Kidney capillary endothelial cell (primary cell): Measurements from ENCODE around the gene HLA-B.
"Not testable (repeated sequence)": the region's sequence is repeated elsewhere in the genome, so short reads cannot be mapped to it uniquely, and the experiment has no call there.

Source experiments
- DNase-seq: peaks from one replicate; pipeline ENCODE4 v3.0.0-alpha.2; 2018; ENCODE audit warnings: low spot score

Gene HLA-B

DNA sequence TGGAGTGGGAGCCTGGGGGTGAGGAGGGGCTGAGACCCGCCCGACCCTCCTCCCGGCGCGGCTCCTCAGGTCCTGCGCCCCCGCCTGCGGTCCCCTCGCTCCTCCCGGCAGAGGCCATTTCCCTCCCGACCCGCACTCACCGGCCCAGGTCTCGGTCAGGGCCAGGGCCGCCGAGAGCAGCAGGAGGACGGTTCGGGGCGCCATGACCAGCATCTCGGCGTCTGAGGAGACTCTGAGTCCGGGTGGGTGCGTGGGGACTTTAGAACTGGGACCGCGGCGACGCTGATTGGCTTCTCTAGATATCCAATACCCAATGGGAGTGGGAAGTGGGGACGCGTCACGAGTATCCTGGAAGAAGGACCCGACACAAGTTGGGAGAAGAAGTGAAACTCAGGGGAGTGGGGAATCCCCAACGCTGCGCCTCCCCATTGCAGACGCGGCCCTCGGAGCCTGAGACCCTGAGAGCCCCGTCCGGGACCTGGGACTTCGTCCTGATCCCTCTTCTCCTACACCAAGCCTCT lies at the start of gene HLA-B:
Gene HLA-B (minus strand): TSS at position 234 of the 521 bp plus-strand sequence. CDS start 21 bp downstream, at position 213.
- peak; percentile 55 for DNase-seq

DNA sequence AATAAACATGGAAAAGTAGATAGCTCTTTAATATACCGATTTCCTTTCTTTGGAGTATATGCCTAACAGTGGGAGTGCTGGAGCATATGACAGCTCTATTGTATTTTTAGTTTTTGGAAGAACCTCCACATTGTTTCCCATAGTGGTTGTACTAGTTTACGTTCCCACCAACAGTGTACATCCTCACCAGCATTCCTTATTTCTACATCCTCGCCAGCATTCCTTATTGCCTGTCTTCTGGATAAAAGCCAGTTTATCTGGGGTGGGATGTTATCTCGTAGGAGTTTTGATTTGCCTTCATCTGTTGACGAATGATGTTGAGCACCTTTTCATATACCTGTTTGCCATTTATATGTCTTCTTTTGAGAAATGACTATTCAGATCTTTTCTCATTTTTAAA lies 49.0 kb upstream of the HLA-B start:
- no peak for DNase-seq

DNA sequence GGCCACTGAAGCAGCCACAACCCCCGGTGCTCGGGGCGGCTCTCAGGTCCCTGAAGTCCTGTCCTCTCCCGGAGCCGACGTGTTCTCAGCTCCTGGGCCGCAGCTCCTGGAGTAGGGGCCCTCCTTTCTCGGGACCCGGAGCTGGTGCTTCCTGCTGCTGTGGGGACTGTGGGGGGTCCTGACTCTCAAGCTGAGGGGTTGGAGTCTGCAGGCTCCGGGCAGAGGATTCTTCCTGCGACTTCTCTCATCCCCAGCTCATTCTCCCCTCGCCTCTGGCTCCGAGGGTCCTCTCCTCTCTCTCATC lies 47.0 kb upstream of the HLA-B start:
- DNase-seq, result not testable (repeated sequence)

DNA sequence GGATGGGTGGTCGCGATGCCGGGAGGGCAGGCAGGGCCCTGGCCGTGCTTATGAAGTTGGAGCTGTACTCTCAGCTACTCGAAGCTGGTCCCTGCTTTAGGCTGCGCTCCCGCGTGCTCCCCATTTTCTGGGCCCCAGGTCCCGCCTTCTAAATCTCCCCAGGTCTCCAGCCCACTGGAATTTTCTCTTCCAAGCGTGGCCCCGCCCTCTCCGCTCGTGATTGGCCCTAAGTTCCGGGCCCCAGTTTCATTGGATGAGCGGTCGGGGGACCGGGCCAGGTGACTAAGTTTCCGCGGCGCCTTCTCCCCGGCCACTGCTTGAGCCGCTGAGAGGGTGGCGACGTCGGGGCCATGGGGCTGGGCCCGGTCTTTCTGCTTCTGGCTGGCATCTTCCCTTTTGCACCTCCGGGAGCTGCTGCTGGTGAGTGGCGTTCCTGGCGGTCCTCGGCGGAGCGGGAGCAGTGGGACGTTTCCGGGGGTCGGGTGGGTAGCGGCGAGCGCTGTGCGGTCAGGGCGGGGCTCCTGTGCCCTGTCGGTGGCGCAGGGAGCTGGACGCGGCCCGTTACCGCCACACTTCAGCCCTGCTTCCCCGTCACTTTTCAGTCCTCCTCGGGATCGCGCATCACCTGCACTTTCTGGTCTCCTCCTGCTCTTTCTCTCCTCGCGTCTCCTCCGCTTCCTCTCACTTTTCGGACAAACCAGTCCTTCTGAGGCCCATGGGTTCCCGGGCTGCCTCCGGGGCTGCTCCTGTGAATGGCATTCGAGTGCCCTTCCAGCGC lies 46.5 kb upstream of the HLA-B start, which contains the start of gene MICA:
Gene MICA (plus strand): TSS at position 313 of the 778 bp plus-strand sequence. CDS start 38 bp downstream, at position 351.
- peak; percentile 84 for DNase-seq

DNA sequence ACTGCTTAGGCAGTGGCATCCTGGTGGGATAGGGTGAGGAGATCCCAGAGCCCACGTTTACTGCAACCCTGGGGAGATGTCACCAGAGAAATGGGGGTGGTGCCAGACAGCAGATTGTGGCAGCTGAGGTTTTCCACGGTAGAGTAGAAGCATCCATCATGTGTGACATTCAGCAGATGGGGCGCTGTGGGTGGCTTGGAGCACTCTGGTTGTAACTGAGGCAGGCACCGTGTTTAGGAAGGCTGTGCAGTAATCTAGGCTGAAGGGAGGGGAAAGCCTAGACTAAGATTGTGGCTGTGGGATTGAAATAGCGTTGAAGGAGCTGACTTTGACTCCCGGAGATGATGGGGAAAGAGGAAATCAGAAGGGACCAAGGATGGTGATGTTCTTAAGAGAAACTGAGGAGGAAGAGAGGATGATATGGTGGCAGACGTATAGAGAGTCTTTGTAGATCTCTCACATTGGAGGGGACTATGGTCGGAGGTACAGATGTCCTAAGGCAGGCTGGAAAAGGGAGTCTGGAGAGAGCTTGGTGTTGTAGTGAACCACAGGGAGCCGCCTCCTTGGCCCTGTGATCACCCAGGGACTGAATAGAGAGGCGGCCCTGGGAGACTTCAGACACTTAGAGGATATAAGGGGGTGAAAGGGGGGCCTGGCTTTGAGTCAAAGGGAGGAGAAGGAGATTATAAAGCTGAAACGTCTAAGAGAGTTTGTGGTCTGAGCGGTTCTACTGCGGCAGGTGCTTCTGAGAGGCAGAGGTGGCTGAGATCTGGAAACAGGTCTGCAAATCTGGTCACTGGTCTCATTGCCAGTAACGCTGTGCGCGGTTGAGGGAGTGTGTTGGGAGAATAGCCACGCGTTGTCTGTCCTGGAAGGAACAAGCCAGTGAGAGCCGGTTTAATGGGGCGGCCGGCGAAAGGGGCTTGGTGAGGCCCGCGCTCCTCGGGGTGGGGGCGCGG lies 45.6 kb upstream of the HLA-B start:
- DNase-seq, result no peak

DNA sequence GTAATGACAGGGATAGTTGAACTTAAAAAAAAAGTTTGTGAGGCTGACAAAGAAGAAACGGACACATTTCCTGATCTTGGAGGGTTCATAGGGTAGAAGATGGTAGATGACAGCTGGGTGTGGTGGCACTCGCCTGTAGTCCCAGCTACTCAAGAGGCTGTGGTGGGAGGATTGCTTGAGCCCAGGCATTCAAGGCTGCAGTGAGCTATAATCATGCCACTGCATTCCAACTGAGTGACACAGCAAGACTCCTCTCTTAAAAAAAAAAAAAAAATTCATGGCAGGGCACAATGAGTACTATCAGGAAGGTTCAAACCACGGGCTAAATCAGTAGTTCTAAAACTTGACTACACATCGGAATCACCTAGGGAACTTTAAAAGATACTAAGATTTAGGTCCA lies 44.4 kb upstream of the HLA-B start:
- peak; percentile 66 for DNase-seq

DNA sequence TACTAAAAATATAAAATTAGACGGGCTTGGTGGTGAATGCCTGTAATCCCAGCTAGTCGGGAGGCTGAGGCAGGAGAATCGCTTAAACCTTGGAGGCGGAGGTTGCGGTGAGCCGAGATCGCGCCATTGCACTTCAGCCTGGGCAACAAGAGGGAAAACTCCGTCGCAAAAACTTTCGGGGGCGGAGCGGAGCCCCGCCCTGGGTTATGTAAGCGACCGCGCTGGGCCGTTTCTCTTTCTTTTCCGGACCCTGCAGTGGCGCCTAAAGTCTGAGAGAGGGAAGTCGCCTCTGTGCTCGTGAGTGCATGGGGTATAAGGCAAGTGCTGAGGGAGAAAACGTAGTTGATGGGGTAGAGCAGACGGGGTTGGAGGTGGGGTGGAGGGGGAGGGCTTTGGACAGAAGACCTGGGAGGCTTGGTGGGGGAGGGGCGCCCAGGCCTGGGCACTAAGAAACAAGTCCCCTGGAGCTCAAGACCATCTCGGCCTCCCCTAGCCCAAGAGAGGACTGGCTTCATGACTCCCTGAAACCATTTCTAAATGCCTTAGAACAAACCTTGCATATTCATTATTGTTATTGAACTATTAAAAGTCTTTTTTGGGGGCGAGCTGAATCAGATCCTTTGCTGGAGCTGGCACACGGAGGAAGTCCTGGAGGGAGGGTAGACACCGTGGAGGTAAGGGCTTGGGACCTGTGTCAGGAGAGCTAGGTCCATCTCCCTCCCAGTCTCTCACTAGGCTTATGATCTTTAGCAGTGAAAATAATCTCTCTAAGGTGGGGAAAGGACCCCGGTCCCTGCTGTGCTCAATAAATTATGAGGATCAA lies 43.7 kb upstream of the HLA-B start:
- peak; percentile 56 for DNase-seq

DNA sequence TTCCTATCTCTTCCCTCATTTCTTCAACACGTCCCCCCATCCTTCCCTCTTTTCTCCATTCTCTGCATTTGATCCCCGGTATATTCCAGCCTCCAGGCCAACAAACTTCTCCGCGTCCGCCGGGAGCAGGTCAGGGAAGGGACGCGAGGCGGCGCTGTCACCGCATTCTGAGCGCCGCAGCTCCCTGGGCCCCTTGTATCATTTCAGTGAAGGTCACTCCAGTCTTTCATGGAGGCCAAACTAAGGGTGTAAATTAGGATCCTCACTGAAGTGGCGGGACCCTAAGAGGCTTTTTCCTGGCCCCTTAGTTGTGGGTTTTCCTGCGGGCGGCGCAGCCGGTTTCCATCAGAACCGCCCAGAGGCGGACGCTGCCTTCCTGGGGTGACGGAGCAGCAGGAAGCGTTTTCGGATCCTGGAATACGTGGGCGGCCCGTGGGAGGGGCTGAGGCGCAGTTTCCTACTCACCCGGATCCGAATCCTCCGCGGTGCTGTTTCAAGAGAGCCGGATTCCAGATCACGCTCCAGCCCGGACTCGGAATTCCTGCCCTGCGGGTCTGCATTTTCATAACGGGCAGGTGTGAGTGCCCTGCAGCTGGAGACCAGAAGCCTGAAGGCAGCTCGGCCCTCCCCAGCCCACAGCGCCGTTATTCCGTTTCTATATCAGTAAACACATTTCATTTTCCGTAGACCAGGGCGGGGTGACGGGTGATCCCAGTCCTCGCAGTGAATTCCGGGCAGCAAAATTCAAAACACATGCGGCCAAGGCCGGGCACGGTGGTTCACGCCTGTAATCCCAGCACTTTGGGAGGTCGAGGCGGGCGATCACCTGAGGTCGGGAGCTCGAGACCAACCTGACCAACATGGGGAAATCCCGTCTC lies 42.8 kb upstream of the HLA-B start:
- DNase-seq, result peak; percentile 84

DNA sequence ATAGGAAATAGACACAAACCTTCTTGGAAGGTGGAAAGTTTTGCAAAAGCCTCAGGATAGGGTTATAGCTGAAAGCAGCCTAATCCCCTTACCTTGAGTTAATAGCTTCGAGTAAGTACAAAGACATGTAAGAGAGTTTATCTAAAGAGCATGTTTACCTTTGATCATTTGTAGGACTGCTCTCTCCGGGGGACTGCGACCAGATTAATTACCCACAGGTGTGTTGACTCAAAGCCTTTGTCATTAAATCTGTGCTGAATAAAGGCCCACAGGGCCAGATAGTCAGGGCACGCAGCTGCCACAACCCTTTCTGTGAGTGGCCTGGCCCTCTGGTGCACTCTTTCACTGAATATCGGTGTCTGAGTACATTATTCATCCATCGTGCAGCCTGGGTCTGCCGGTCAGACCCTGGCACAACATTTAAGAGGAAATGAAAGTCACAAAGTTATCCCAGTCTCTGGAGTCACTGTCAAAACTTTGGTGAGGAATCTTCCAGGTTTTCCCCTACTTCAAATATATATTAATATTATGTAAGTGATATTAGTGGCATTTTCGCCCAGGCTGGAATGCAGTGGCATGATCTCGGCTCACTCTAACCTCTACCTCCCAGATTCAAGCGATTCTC lies 41.0 kb upstream of the HLA-B start:
- no peak for DNase-seq

DNA sequence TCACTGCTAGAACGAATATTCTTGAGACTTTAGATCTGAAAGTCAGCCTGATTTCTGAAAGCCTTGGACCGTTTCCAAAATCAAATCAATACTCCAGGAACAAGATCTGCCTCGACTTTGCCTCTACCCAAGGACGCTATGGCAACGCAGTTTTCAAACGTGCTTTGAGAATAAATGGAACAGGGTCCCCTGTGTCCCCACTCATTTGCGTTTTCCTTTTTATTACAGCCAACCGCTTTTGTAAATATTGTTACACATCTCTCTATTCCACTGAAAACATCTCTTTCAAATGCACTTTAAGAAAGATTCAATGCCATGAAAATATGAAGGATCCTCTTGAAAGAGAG lies 40.1 kb upstream of the HLA-B start:
- not testable (repeated sequence) for DNase-seq

DNA sequence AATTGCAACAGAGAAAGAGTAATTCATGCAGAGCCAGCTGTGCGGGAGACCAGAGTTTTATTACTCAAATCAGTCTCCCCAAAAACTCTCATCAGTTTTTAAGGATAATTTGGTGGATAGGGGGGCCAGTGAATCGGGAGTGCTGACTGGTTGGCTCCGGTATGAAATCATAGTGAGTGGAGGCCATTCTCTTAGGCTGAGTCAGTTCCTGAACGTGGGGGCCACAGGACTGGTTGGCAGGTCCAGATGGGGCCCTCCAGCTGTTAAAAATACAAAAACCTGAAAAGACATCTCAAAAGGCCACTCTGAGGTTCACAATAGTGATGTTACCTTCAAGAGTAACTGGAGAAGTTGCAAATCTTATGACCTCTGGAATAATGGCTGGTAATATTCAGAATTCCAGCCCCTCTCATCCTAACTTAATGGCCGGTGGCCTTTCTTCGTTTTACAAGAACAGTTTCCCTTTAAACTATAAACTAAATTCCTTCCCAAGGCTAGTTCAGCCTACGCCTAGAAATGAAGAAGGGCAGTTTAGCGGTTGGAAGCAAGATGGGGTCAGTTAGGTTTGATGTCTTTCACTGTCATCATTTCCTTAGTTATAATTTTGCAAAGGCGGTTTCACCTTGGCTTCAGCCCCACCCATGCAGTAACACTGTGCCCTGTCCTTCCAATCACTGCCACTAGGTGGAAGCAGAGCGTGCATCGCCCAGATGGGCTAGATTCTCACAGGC lies 39.6 kb upstream of the HLA-B start:
- peak; percentile 73 for DNase-seq

DNA sequence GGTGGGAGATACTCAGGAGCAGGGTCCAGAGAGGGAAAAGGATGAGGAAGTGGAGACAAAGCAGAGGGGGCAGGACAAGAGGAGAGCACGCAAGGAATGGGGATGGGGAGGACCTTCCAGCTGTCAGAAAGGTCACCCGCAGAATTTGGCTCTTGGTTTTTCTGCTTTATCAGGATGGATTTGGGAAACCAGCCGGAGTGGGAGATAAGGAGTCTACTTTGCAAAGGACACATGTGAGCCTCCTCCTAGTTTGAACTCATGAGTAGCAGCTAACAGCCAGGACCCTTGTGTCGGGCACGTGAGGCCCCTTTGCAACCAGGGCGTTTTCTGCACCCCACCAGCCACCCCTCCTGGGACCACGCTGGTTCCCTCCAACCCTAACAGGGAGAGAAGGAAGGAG lies 38.9 kb upstream of the HLA-B start:
- no peak for DNase-seq

DNA sequence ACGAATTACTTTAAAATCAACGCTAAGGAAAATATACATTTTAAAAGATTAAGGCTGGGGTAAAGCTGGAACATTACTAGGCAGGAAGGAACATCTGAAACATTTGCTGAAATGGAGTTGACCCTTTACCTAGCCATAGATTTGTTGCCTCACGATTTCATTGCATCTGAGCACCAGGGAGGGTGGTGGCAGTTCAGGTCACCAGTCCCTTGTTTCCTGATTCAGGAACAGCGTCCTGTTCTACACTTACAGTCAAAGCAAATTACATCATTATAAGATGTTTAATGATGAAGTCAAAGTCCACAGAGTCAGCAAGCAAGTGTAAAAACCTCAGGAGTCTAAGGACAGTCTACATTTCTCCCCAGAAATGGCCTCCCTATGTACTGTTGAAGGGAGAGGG lies 37.4 kb upstream of the HLA-B start:
- no peak for DNase-seq

DNA sequence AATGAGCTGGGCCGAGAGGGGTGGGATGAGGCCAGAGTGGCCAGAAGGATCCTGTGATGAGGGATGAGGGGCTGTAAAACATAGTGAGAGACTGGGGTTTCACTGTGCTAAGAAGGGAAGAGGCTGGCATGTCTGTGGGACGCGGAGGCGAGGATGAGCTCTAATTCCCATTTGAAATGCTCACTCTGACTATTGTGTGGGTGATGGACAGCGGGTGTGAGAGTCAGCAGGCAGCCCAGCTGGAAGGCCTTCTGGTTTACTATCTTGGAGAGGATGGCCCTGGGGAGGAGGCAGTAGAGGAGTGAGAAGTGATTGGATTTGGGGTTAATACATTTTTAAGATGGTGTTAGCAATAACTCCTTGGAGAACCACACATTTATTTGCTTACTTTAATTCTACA lies 37.0 kb upstream of the HLA-B start:
- DNase-seq, result no peak

DNA sequence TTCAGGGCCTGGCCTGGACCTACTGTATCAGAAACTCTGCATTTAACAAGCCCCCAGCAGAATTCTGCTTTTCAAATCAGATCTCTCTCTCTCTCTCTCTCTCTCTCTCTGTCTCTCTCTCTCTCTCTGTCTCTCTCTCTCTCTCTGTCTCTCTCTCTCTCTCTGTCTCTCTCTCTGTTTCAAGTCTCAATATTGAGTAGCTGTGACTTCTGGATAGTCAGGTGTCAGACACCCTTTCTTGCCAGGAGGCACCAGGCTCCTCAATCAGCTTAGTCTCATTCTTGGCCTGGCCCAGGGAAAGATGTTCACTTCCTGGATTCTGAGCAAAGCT lies 32.8 kb upstream of the HLA-B start:
- DNase-seq, result not testable (repeated sequence)

DNA sequence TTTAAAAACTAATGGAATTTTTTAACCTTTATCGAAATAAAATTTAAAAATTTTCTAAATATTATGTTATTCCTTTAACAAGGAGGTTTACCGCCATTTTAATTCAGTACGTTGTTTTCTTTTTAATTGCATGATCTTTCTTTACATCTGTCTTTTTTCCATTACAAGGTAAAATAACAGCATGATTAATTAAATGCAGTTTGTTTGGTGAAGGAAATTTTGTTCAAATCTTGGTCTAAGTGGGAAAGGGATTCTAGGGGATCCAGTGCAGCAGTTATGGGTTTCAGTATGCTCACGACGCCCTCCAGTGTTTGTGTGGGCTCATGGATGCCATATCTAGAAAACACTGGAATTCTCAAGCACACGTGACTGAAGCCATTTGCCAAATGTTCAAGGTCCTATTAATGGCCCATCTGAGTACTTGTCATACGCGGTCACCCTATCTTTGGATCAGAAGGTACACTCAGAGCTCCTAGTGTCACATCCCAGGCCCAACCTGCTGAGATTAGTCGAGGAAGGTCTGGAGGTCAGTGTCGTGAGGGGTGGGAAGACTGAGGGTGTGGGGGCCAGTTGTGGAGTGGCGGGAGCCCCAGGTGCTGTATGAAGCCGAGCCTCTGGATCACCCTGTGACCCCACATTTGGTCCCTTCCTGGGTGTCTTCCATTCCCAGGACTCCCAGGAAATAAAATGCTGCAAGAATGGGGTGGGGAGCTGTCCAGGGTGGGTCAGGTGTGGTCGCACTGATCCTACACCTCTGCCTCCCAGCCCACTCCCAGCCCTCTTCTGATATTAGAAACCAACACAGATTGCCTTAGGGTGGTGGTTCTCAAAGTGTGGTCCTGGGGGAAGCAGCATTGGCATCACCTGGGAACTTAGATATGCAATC lies 32.2 kb upstream of the HLA-B start:
- not testable (repeated sequence) for DNase-seq

DNA sequence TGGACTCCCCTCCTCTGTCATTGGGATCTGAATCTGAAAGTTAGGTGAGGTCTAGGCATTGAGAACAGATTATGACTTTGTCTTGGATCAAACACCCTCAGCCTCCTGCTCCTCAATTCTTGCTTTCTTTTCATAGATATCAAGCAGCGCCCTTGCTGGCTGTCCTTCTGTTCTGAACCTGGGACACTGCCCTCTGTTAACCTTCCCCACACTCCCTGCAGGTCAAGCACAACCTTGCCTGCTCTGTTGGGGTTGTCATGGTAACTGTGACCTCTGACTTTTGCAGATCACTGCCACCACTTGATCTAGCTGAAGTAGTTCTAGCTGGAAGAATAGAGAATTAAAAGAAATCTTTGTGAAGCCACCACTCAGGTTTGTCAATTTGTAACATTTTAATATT lies 30.0 kb upstream of the HLA-B start:
- no peak for DNase-seq

DNA sequence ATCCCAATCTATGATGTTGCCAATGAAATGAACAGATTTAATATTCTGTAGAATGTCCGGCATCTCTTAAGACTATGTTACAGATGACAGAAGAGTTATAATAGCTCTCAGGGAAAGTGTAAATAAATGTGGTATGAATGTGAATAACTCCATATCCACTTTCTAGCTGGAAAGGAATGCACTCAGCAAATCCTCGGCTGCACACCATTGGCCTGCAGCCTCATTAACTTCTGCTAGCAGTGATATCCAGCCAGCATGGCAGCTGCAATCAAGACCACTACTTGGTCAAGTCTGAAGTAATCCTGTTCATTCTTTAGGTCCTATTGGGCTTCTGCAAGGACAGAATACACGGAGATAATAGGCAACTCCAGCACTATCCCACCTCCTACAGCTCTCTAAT lies 29.1 kb upstream of the HLA-B start:
- DNase-seq, result no peak

DNA sequence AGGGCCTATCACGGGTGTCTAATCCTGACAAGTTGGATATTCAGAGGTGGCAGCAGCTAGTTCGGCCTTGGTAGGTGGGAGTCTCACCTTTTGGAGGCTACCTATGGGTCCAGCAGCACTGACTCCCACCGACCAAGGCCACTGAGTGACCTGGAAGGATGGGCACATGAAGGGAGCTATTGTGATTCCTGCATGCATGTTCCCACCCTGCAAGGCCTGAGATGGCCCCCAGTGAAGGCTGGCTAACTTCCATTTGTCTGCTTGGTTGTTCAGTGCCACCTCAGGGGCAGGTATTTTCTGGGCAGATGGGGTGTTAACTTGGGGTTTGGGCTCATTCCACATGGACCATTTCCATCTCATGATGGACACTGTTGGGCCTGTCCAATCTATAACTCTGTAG lies 28.1 kb upstream of the HLA-B start:
- DNase-seq, result no peak
